ENCODE results near the gene SSH3.

- TF ChIP-seq CTCF (IDR thresholded peaks at IDR 0.05) (no peak), POLR2AphosphoS5 (IDR thresholded peaks at IDR 0.05) (no peak)
Observed at GRCh38 chr11:67303835-67304411, 593 bp downstream of the SSH3 start.

Measured in breast epithelium (tissue), 3 donors.